Breast epithelium (tissue), 3 donors: ENCODE results near the gene SLC11A1.

Experiments
- POLR2A ChIP-seq: fragments of 450-650 bp; IDR thresholded peaks from one replicate; pipeline ENCODE4 v1.6.1; 2016; ENCODE audit warnings: antibody characterized with exemption, mild to moderate bottlenecking, moderate library complexity
- TF ChIP-seq, protein P1 (sequence below), 3 donors: fragments of 450-650 bp; IDR thresholded peaks; one replicate each; pipeline ENCODE4 v1.5.1; 2016 to 2017; ENCODE audit warnings: antibody characterized with exemption in 3 of 3, mild to moderate bottlenecking in 3 of 3, moderate library complexity in 3 of 3

DNA sequence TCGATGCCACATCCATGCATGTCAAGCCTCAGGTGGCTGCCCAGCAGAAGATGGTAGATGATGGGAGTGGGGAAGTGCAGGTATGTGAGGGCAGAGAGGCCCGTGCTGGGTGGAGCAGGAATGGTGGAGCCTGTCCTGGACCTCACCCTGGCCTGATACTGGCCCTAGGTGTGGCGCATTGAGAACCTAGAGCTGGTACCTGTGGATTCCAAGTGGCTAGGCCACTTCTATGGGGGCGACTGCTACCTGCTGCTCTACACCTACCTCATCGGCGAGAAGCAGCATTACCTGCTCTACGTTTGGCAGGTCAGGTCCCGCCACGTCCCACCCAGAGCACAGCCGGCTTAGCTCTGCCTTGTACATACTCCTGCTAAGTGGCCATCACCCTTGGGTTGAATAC is 49.8 kb downstream of the SLC11A1 start:
- no peak for TF ChIP-seq POLR2A
- TF ChIP-seq, protein P1, sequence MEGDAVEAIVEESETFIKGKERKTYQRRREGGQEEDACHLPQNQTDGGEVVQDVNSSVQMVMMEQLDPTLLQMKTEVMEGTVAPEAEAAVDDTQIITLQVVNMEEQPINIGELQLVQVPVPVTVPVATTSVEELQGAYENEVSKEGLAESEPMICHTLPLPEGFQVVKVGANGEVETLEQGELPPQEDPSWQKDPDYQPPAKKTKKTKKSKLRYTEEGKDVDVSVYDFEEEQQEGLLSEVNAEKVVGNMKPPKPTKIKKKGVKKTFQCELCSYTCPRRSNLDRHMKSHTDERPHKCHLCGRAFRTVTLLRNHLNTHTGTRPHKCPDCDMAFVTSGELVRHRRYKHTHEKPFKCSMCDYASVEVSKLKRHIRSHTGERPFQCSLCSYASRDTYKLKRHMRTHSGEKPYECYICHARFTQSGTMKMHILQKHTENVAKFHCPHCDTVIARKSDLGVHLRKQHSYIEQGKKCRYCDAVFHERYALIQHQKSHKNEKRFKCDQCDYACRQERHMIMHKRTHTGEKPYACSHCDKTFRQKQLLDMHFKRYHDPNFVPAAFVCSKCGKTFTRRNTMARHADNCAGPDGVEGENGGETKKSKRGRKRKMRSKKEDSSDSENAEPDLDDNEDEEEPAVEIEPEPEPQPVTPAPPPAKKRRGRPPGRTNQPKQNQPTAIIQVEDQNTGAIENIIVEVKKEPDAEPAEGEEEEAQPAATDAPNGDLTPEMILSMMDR (IDR thresholded peaks at IDR 0.05), result no peak
